H1 (cell line): ENCODE results near the gene CD300LB. TPM values are rescaled to one million over a fixed set of nuclear protein-coding genes. Genes with fewer than 3 reads are reported as not detected.

Source experiments
- CTCF ChIA-PET: fragments of 300-600 bp; sonication (Branson Sonifier 250); formaldehyde crosslinking; loops from one replicate; lab custom pipeline; 2021; ENCODE audit not compliant: partially characterized antibody; lab: Charles Lee
- POLR2A ChIA-PET: fragments of 300-600 bp; sonication (Branson Sonifier 250); formaldehyde crosslinking; loops from one replicate; lab custom pipeline; 2021; ENCODE audit warnings: inconsistent platforms; ENCODE audit not compliant: partially characterized antibody; lab: Charles Lee
- DNase-seq, 2 experiments: peaks; one replicate each; pipeline versions ENCODE4 v3.0.0 to v3.0.0-alpha.2; 2010 to 2022; ENCODE audit warnings: low spot score in 2 of 2, low read depth in 1 of 2, mixed read lengths in 1 of 2
- FAIRE-seq: peaks from 2 replicates; lab custom pipeline; 2011; peaks lifted over from hg19 to GRCh38; lab: Jason Lieb, UNC
- H2AFZ ChIP-seq: 2 replicates; pipeline ENCODE4 v1.8.1; 2012; ENCODE audit warnings: low read length, inconsistent platforms
- H2AK5ac ChIP-seq: 2 replicates; pipeline ENCODE4 v1.6.1; 2013; ENCODE audit warnings: low read depth, low read length
- H2BK120ac ChIP-seq: replicated peaks from 2 replicates; pipeline ENCODE3; 2013; ENCODE audit warnings: low read depth, low read length, inconsistent platforms
- H2BK12ac ChIP-seq: 2 replicates; pipeline ENCODE4 v1.6.1; 2013; ENCODE audit warnings: low read depth, low read length
- H2BK15ac ChIP-seq: 2 replicates; pipeline ENCODE4 v1.6.1; 2013; ENCODE audit warnings: low read length
- H2BK20ac ChIP-seq: 2 replicates; pipeline ENCODE4 v1.6.1; 2013; ENCODE audit warnings: low read length
- H2BK5ac ChIP-seq: 2 replicates; pipeline ENCODE4 v1.6.1; 2013; ENCODE audit warnings: low read depth, low read length
- H3K14ac ChIP-seq: 2 replicates; pipeline ENCODE4 v1.6.1; 2013; ENCODE audit warnings: inconsistent platforms; ENCODE audit not compliant: insufficient read length
- H3K18ac ChIP-seq: 2 replicates; pipeline ENCODE4 v1.6.1; 2013; ENCODE audit warnings: low read length; ENCODE audit errors: extremely low read depth
- H3K23ac ChIP-seq: 2 replicates; pipeline ENCODE4 v1.6.1; 2013; ENCODE audit warnings: inconsistent platforms; ENCODE audit not compliant: insufficient read length
- H3K23me2 ChIP-seq: 2 replicates; pipeline ENCODE4 v1.6.1; 2013; ENCODE audit warnings: low read depth, low read length
- H3K27ac ChIP-seq: 2 replicates; pipeline ENCODE4 v1.6.1; 2011; ENCODE audit warnings: low read depth, low read length, inconsistent platforms
- H3K27me3 ChIP-seq, 4 experiments: replicated peaks in 1 of 4; 1 replicate in 1 of 4; 2 replicates in 3 of 4; pipeline versions ENCODE4 v1.6.1 to v1.8.1; 2011 to 2013; ENCODE audit warnings: low read length in 3 of 4, mild to moderate bottlenecking in 3 of 4, inconsistent platforms in 2 of 4, mixed read lengths in 2 of 4, moderate library complexity in 1 of 4; ENCODE audit not compliant: control insufficient read depth in 3 of 4, insufficient read depth in 3 of 4; ENCODE audit errors: extremely low read depth in 1 of 4
- H3K36me3 ChIP-seq, 4 experiments: 2 replicates each; pipeline versions ENCODE4 v1.6.1 to v1.8.1; 2011 to 2013; ENCODE audit warnings: mild to moderate bottlenecking in 4 of 4, low read length in 3 of 4, moderate library complexity in 2 of 4, control low read depth in 1 of 4, inconsistent platforms in 1 of 4; ENCODE audit not compliant: insufficient read depth in 4 of 4, control insufficient read depth in 2 of 4
- H3K4ac ChIP-seq: replicated peaks from 2 replicates; pipeline ENCODE3; 2013; ENCODE audit warnings: low read length, low read depth, mixed read lengths, inconsistent platforms; ENCODE audit not compliant: insufficient read length
- H3K4me1 ChIP-seq, 4 experiments: replicated peaks in 1 of 4; 1 replicate in 1 of 4; 2 replicates in 3 of 4; pipeline versions ENCODE4 v1.6.1 to v1.8.1; 2011 to 2013; ENCODE audit warnings: low read length in 3 of 4, inconsistent platforms in 2 of 4, mixed read lengths in 1 of 4; ENCODE audit not compliant: insufficient read depth in 4 of 4, control insufficient read depth in 3 of 4
- H3K4me2 ChIP-seq, 2 experiments: 2 replicates each; pipeline versions ENCODE4 v1.6.1 to v1.8.1; 2011 to 2013; ENCODE audit warnings: low read depth in 2 of 2, low read length in 2 of 2, control low read depth in 1 of 2, inconsistent platforms in 1 of 2, mild to moderate bottlenecking in 1 of 2; ENCODE audit not compliant: insufficient read depth in 1 of 2
- H3K4me3 ChIP-seq, 4 experiments: fragments of 200-600, 300-600 bp in 1 of 4; sonication (generic), shearing (Covaris generic), sonication (Bioruptor Twin) in 1 of 4; 2 replicates each; pipeline versions ENCODE4 v1.5.1 to v1.8.1; 2011 to 2016; ENCODE audit warnings: low read length in 4 of 4, low read depth in 3 of 4, control low read depth in 2 of 4, inconsistent platforms in 2 of 4, mild to moderate bottlenecking in 2 of 4, mixed read lengths in 1 of 4, moderate library complexity in 1 of 4; ENCODE audit not compliant: insufficient read depth in 2 of 4; ENCODE audit errors: extremely low read depth in 1 of 4
- H3K56ac ChIP-seq: replicated peaks from 2 replicates; pipeline ENCODE3; 2013; ENCODE audit warnings: low read depth, mild to moderate bottlenecking, mixed read lengths, low read length, inconsistent platforms; ENCODE audit not compliant: insufficient read length
- H3K79me1 ChIP-seq: 2 replicates; pipeline ENCODE4 v1.6.1; 2013; ENCODE audit warnings: low read depth, low read length, control low read depth
- H3K79me2 ChIP-seq, 2 experiments: 2 replicates each; pipeline versions ENCODE4 v1.6.1 to v1.8.1; 2012 to 2013; ENCODE audit warnings: low read length in 2 of 2, mild to moderate bottlenecking in 2 of 2, inconsistent platforms in 1 of 2; ENCODE audit not compliant: insufficient read depth in 2 of 2, control insufficient read depth in 1 of 2
- H3K9ac ChIP-seq, 4 experiments: replicated peaks in 1 of 4; 1 replicate in 1 of 4; 2 replicates in 3 of 4; pipeline versions ENCODE4 v1.6.1 to v1.8.1; 2011 to 2013; ENCODE audit warnings: low read depth in 3 of 4, low read length in 3 of 4, control low read depth in 2 of 4, mild to moderate bottlenecking in 2 of 4, moderate library complexity in 2 of 4, inconsistent platforms in 1 of 4; ENCODE audit errors: extremely low read depth in 1 of 4
- H3K9me3 ChIP-seq, 2 experiments: 2 replicates each; pipeline versions ENCODE4 v1.6.1 to v1.8.1; 2012 to 2013; ENCODE audit warnings: mild to moderate bottlenecking in 2 of 2, moderate library complexity in 2 of 2, control low read depth in 1 of 2, inconsistent platforms in 1 of 2, low read depth in 1 of 2, low read length in 1 of 2, mixed read lengths in 1 of 2; ENCODE audit not compliant: insufficient read depth in 2 of 2
- H4K20me1 ChIP-seq, 2 experiments: replicated peaks in 1 of 2; 2 replicates each; pipeline versions ENCODE3 to v1.8.1; 2011 to 2013; ENCODE audit warnings: inconsistent platforms in 2 of 2, low read length in 2 of 2, mild to moderate bottlenecking in 1 of 2; ENCODE audit not compliant: insufficient read depth in 2 of 2, control insufficient read depth in 1 of 2
- H4K5ac ChIP-seq: 2 replicates; pipeline ENCODE4 v1.6.1; 2013; ENCODE audit warnings: low read length, low read depth, mixed read lengths, inconsistent platforms; ENCODE audit not compliant: insufficient read length
- H4K8ac ChIP-seq: 2 replicates; pipeline ENCODE4 v1.8.0; 2013; ENCODE audit warnings: mild to moderate bottlenecking, moderate library complexity, low read length, inconsistent platforms; ENCODE audit not compliant: insufficient read depth; ENCODE audit errors: extremely low read depth
- H4K91ac ChIP-seq: replicated peaks from 2 replicates; pipeline ENCODE3; 2013; ENCODE audit warnings: low read length, mixed read lengths, inconsistent platforms; ENCODE audit not compliant: insufficient read length
- ASH2L ChIP-seq: fragments of 200-600, 300-600 bp; sonication (generic); IDR thresholded peaks from one replicate; pipeline ENCODE4 v1.7.1; 2017; ENCODE audit warnings: low read length
- CHD1 ChIP-seq: IDR thresholded peaks from 2 replicates; pipeline ENCODE4 v1.6.1; 2012; ENCODE audit warnings: low read depth, low read length, improper control_type of control experiment
- FOSL1 ChIP-seq: IDR thresholded peaks from 2 replicates; pipeline ENCODE4 v1.6.1; 2011; ENCODE audit warnings: mild to moderate bottlenecking, low read depth, low read length, moderate library complexity; ENCODE audit not compliant: insufficient read depth
- GTF2F1 ChIP-seq: IDR thresholded peaks from 2 replicates; pipeline ENCODE4 v1.6.1; 2012; ENCODE audit warnings: low read depth, low read length, improper control_type of control experiment, borderline replicate concordance
- HDAC6 ChIP-seq: IDR thresholded peaks from one replicate; pipeline ENCODE4 v1.7.1; 2012; ENCODE audit warnings: low read depth, mild to moderate bottlenecking, inconsistent platforms, low read length, moderate library complexity
- JUN ChIP-seq: IDR thresholded peaks from 2 replicates; pipeline ENCODE4 v1.6.1; 2011; ENCODE audit warnings: low read depth, mild to moderate bottlenecking, improper control_type of control experiment, low read length
- JUND ChIP-seq: IDR thresholded peaks from 2 replicates; pipeline ENCODE4 v1.6.1; 2011; ENCODE audit warnings: mild to moderate bottlenecking, improper control_type of control experiment, low read length
- RXRA ChIP-seq: IDR thresholded peaks from 2 replicates; pipeline ENCODE4 v1.6.1; 2011; ENCODE audit warnings: low read depth, mild to moderate bottlenecking, low read length, moderate library complexity; ENCODE audit not compliant: insufficient read depth
- SIRT6 ChIP-seq: IDR thresholded peaks from one replicate; pipeline ENCODE4 v1.7.1; 2012; ENCODE audit warnings: low read length, inconsistent platforms
- TAF7 ChIP-seq: optimal IDR thresholded peaks from 2 replicates; pipeline ENCODE3; 2011; ENCODE audit warnings: low read depth, mild to moderate bottlenecking, inconsistent platforms, low read length, moderate library complexity, borderline replicate concordance
- TBP ChIP-seq: IDR thresholded peaks from 2 replicates; pipeline ENCODE4 v1.6.1; 2011; ENCODE audit warnings: low read depth, low read length, improper control_type of control experiment
- WGBS, 2 experiments: shearing (Covaris generic) in 1 of 2; methylation state at CpG; one replicate each; pipeline versions ENCODE4 v1.1.6 to v1.1.7; 2013 to 2015; ENCODE audit warnings: low lambda C conversion rate in 2 of 2, mixed read lengths in 2 of 2, inconsistent platforms in 1 of 2, low coverage in 1 of 2, missing lambda C conversion rate in 1 of 2; ENCODE audit not compliant: insufficient replicate concordance in 2 of 2, insufficient coverage in 1 of 2, insufficient read length in 1 of 2; ENCODE audit errors: extremely low coverage in 1 of 2, missing lambda C conversion rate in 1 of 2; 5-methylcytosine and 5-hydroxymethylcytosine counted together
- polyA plus RNA-seq, 7 experiments: library from polyadenylated mRNA; depleted of rRNA in 3 of 7; stranded (reverse) in 5 of 7; unstranded in 2 of 7; fragments of >200 nt in 5 of 7; fragments of 200-250 nt in 2 of 7; gene quantifications; 1 replicate in 5 of 7; 2 replicates in 1 of 7; 4 replicates in 1 of 7; pipeline versions ENCODE4 v1.2.1 to v1.2.3, GENCODE V29; 2011 to 2013; ENCODE audit warnings: missing spikeins in 2 of 7, mixed read lengths in 2 of 7
- total RNA-seq: library from RNA; stranded (reverse); fragmentation: NEBNext Ultra II Directional; extraction: Animal tissue kit (Norgen Biotek cat#: 25700); gene quantifications from 2 replicates; pipeline ENCODE4 v1.2.1, GENCODE V29; 2021

CD300LB gene
- total and polyA plus RNA-seq, 2 of the 8 experiments (the other 6 are each of a cell fraction or from before 2014, with no cell fraction given): not detected

- Histone ChIP-seq H3K4me3 (no peak overlapping the region), H3K9ac (no peak overlapping the region), H2BK5ac (no peak overlapping the region), H3K23ac (no peak overlapping the region), H3K79me1 (no peaks in the 10 kb centered on the region), H2AFZ (no peak overlapping the region), H3K4me1 (no peaks in the 10 kb centered on the region), H3K36me3 (no peaks in the 10 kb centered on the region), H4K5ac (no peak overlapping the region), H2BK20ac (no peak overlapping the region), H3K14ac (no peak overlapping the region), H4K8ac (0 out of 2 replicates have a peak overlapping the region, but pooled peaks have one; percentile 14), H3K4me2 (no peak overlapping the region), H3K4ac (no peak overlapping the region), H2AK5ac (no peak overlapping the region), H3K27ac (no peak overlapping the region), H3K56ac (no peak overlapping the region), H2BK15ac (no peak overlapping the region), H2BK120ac (no peak overlapping the region), H3K23me2 (0 out of 2 replicates have a peak, but pooled peaks cover 2% of the 10 kb centered on the region), H3K9me3 (no peaks in the 10 kb centered on the region), H3K79me2 (no peaks in the 10 kb centered on the region), H2BK12ac (0 out of 2 replicates have a peak overlapping the region, but pooled peaks have one; percentile 7), H3K18ac (no peak overlapping the region), H4K20me1 (peaks cover 0 to 2% of the 10 kb centered on the region in 2 experiments), H3K27me3 (no peaks in the 10 kb centered on the region; a peak in 1 of 7 replicates), H4K91ac (no peak overlapping the region)
- WGBS, 2 experiments: 82% methylated on average over 8 of the region's 17 CpGs; no CpG with 5 or more reads in 1 of the 2 experiments
- TF ChIP-seq FOSL1: no peak
- TF ChIP-seq JUN: no peak
- TF ChIP-seq RXRA: no peak
- no peak for TF ChIP-seq HDAC6
- no peak for TF ChIP-seq GTF2F1
- no peak for TF ChIP-seq SIRT6
- no peak for TF ChIP-seq TAF7
- no peak for TF ChIP-seq CHD1
- no peak for TF ChIP-seq JUND
- TF ChIP-seq ASH2L: no peak
- no peak for TF ChIP-seq TBP
- DNase-seq (no peak), FAIRE-seq (no peak)
- POLR2A ChIA-PET: no interaction called here
- CTCF ChIA-PET: interaction anchor here (0.7 to 1.0 kb wide), 4 partner anchors 18 to 238 kb away, joined by 3 to 4 read pairs (median 4); no protein-coding TSS in a partner anchor
Measured at GRCh38 chr17:74542727-74543383, 11.6 kb upstream of the CD300LB start.
